Common myeloid progenitor, CD34-positive (primary cell): ENCODE results near the gene TOX3.

Experiments
- CTCF ChIA-PET: fragments of 350-600 bp; sonication (Branson Sonifier 250); formaldehyde crosslinking; loops from one replicate; lab custom pipeline; 2021; ENCODE audit warnings: antibody characterized with exemption; lab: Charles Lee
- POLR2A ChIA-PET: fragments of 350-600 bp; sonication (Branson Sonifier 250); formaldehyde crosslinking; loops from one replicate; lab custom pipeline; 2021; ENCODE audit warnings: antibody characterized with exemption; lab: Charles Lee
- DNase-seq, 3 donors: peaks; one replicate each; pipeline versions ENCODE4 v3.0.0 to v3.0.0-alpha.2; 2013
- H3K27ac ChIP-seq, 2 experiments: 1 replicate in 1 of 2; 2 replicates in 1 of 2; pipeline ENCODE4 v1.7.0; 2013; ENCODE audit warnings: inconsistent platforms in 2 of 2, low read length in 2 of 2, mild to moderate bottlenecking in 2 of 2, low read depth in 1 of 2, moderate library complexity in 1 of 2; ENCODE audit not compliant: severe bottlenecking in 2 of 2, insufficient read depth in 1 of 2, poor library complexity in 1 of 2
- H3K27me3 ChIP-seq, 5 experiments: replicated peaks in 2 of 5; 1 replicate in 3 of 5; 2 replicates in 2 of 5; pipeline versions ENCODE4 v1.6.1 to v1.7.0; 2013; ENCODE audit warnings: low read length in 4 of 5, mild to moderate bottlenecking in 2 of 5, moderate library complexity in 2 of 5, inconsistent platforms in 1 of 5; ENCODE audit not compliant: insufficient read depth in 5 of 5, control insufficient read depth in 4 of 5
- H3K36me3 ChIP-seq, 4 experiments: 1 replicate in 2 of 4; 2 replicates in 2 of 4; pipeline versions ENCODE4 v1.6.1 to v1.7.0; 2013; ENCODE audit warnings: low read length in 3 of 4, control low read depth in 1 of 4, mild to moderate bottlenecking in 1 of 4; ENCODE audit not compliant: control insufficient read depth in 4 of 4, insufficient read depth in 4 of 4
- H3K4me1 ChIP-seq, 4 experiments: 1 replicate in 3 of 4; 2 replicates in 1 of 4; pipeline versions ENCODE4 v1.6.1 to v1.7.1; 2013; ENCODE audit warnings: low read length in 3 of 4, mild to moderate bottlenecking in 3 of 4, control low read depth in 1 of 4, inconsistent platforms in 1 of 4, moderate library complexity in 1 of 4; ENCODE audit not compliant: control insufficient read depth in 4 of 4, insufficient read depth in 4 of 4; ENCODE audit errors: control extremely low read depth in 1 of 4
- H3K4me3 ChIP-seq, 7 experiments: 1 replicate in 4 of 7; 2 replicates in 3 of 7; pipeline versions ENCODE4 v1.5.1 to v1.7.0; 2013; ENCODE audit warnings: mild to moderate bottlenecking in 7 of 7, low read length in 6 of 7, moderate library complexity in 6 of 7, inconsistent platforms in 2 of 7, low read depth in 2 of 7, control low read depth in 1 of 7; ENCODE audit not compliant: insufficient read depth in 4 of 7, control insufficient read depth in 1 of 7; ENCODE audit errors: extremely low read depth in 1 of 7
- H3K9me3 ChIP-seq, 5 experiments: 1 replicate in 4 of 5; 2 replicates in 1 of 5; pipeline versions ENCODE4 v1.6.1 to v1.7.1; 2013; ENCODE audit warnings: low read length in 4 of 5, mild to moderate bottlenecking in 2 of 5, inconsistent platforms in 1 of 5, low read depth in 1 of 5, moderate library complexity in 1 of 5; ENCODE audit not compliant: control insufficient read depth in 4 of 5, insufficient read depth in 2 of 5; ENCODE audit errors: control extremely low read depth in 1 of 5
- WGBS: methylation state at CpG from one replicate; pipeline ENCODE4 v1.1.5; 2013; ENCODE audit not compliant: insufficient coverage; 5-methylcytosine and 5-hydroxymethylcytosine counted together

The TOX3 gene

DNA sequence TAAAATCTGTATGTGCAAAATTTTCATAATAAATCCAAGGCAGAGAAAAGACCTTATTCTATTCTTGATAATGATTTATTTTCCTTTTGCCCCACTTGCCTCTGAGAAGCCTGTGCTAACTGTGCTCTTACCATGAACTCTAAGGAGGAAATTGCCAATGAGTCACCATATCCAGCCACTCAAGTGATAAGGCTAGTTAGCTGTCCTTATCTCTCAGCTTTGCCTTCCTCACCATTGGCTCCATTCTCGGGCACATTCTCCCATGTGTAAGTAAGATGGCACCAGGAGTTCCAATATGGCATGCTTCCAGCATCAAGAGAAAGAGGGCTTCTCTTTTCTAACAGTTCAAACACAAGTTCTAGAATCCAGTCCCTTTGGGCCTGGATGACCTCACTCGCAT lies 142.4 kb downstream of the TOX3 start:
- Histone ChIP-seq H3K9me3 (no peaks in the 10 kb centered on the region), H3K4me3 (no peak overlapping the region), H3K27ac (no peak overlapping the region), H3K36me3 (no peaks in the 10 kb centered on the region), H3K27me3 (no peaks in the 10 kb centered on the region), H3K4me1 (no peaks in the 10 kb centered on the region)
- CTCF ChIA-PET: no interaction called here
- POLR2A ChIA-PET: no interaction called here
- no peak for DNase-seq
- 83% methylated on average over 2 of the region's 2 CpGs for WGBS

GRCh38 chr16:52399116-52399515 lies 147.8 kb downstream of the TOX3 start:
- CTCF ChIA-PET: no interaction called here
- Histone ChIP-seq H3K27ac (no peak overlapping the region), H3K9me3 (no peaks in the 10 kb centered on the region), H3K36me3 (no peaks in the 10 kb centered on the region), H3K4me1 (no peaks in the 10 kb centered on the region), H3K27me3 (no peaks in the 10 kb centered on the region), H3K4me3 (no peak overlapping the region)
- no CpG with 5 or more reads among the region's 1 CpG for WGBS
- no peak for DNase-seq
- POLR2A ChIA-PET: no interaction called here

- no peak for DNase-seq
- Histone ChIP-seq H3K4me1 (no peaks in the 10 kb centered on the region), H3K9me3 (no peaks in the 10 kb centered on the region), H3K36me3 (no peaks in the 10 kb centered on the region), H3K4me3 (no peak overlapping the region), H3K27me3 (no peaks in the 10 kb centered on the region), H3K27ac (no peak overlapping the region)
- WGBS: 53% methylated on average over 3 of the region's 3 CpGs
- CTCF ChIA-PET: no interaction called here
- POLR2A ChIA-PET: no interaction called here
Observed at GRCh38 chr16:52398491-52398960, 148.4 kb downstream of the TOX3 start.

GRCh38 chr16:52398021-52398420 lies 148.9 kb downstream of the TOX3 start:
- CTCF ChIA-PET: no interaction called here
- Histone ChIP-seq H3K36me3 (no peaks in the 10 kb centered on the region), H3K27me3 (no peaks in the 10 kb centered on the region), H3K9me3 (no peaks in the 10 kb centered on the region), H3K27ac (no peak overlapping the region), H3K4me3 (no peak overlapping the region), H3K4me1 (no peaks in the 10 kb centered on the region)
- 80% methylated on average over 1 of the region's 1 CpG for WGBS
- POLR2A ChIA-PET: no interaction called here
- DNase-seq: no peak

DNA sequence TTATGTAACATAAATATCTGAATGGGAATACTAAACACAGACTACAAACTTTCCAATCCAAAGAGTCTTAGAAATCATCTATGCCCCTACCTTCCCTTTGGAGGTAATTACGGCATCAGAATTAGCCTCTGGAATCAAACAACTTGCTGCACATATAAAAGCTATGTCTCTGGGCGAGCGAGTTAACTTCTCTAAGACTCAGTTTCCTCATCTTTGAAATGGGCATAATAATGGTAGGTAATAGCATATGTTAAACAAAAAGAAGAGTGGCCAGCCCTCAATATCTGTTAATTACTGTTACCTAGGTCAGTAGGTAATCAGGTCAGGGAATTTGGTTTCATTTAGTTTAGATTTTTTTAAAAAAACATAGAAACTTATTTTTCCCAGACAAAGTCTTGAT lies 153.5 kb downstream of the TOX3 start:
- no peaks in the 10 kb centered on the region for H3K4me1 ChIP-seq
- no peaks in the 10 kb centered on the region for H3K27me3 ChIP-seq
- H3K27ac ChIP-seq: no peak overlapping the region
- WGBS: 100% methylated on average over 1 of the region's 3 CpGs
- POLR2A ChIA-PET: no interaction called here
- CTCF ChIA-PET: no interaction called here
- no peaks in the 10 kb centered on the region for H3K9me3 ChIP-seq
- no peak overlapping the region for H3K4me3 ChIP-seq
- H3K36me3 ChIP-seq: no peaks in the 10 kb centered on the region
- no peak for DNase-seq

GRCh38 chr16:52389045-52389444 lies 157.9 kb downstream of the TOX3 start:
- WGBS: no CpG with 5 or more reads among the region's 1 CpG
- DNase-seq: no peak
- no peaks in the 10 kb centered on the region for H3K9me3 ChIP-seq
- no peaks in the 10 kb centered on the region for H3K4me1 ChIP-seq
- ChIA-PET POLR2A (no interaction called here), CTCF (no interaction called here)
- no peak overlapping the region for H3K4me3 ChIP-seq
- H3K27ac ChIP-seq: no peak overlapping the region
- H3K36me3 ChIP-seq: no peaks in the 10 kb centered on the region
- H3K27me3 ChIP-seq: no peaks in the 10 kb centered on the region
